ENCODE results near the gene ACADSB.

ACADSB gene

DNA sequence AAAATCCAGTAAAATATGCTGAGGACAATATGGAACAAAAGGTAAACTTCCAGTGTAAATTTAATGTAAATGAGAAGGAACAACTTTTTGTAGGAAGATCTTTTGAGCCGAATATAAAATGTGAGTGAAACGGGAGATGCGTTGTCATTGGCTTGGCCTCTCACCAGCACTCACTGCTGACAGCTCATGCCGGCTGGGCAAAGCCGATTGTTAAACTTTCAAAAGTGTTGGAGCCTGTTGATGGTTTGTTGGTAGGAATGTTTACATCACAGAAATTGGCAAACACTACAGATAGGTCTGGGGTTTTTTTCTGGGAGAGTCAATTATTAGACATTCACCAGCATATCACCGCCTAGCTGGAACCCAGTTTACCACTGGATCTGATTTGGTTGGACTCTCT lies 22.5 kb upstream of the ACADSB start:
- Histone ChIP-seq H3K27me3 (replicated peaks) (no peaks in the 10 kb centered on the region), H3K27ac (no peak overlapping the region), H3K36me3 (replicated peaks) (no peaks in the 10 kb centered on the region), H3K4me3 (ENCODE audit: low read depth, low read length) (no peak overlapping the region)
- in situ Hi-C loops (cut with HindIII; ENCODE audit: low pct_ligation_motif_present, low sequenced_read_pairs): no loop called here
- no peak for TF ChIP-seq CTCF (IDR thresholded peaks at IDR 0.05; ENCODE audit: low read depth, low read length, missing control alignments)
- DNase-seq: no peak

DNA sequence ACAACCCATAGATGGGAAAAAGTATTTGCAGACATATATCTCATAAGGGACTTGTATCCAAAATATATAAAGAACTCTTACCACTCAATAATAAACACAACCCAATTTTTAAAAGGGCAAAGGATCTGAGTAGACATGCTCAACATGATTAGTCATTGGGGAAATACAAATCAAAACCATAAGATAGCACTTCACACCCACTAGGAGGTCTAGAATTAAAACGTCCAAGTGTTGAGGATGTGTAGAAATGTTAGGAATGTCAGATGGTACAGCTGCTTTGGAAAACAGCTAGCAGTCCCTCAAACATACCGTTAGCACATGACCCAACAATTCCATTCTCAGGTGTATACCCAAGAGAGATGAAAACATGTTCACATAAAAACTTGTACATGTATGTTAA lies 20.3 kb upstream of the ACADSB start:
- DNase-seq: no peak
- in situ Hi-C loops (cut with HindIII; ENCODE audit: low pct_ligation_motif_present, low sequenced_read_pairs): no loop called here
- Histone ChIP-seq H3K27ac (no peak overlapping the region), H3K4me3 (ENCODE audit: low read depth, low read length) (no peak overlapping the region), H3K36me3 (replicated peaks) (no peaks in the 10 kb centered on the region), H3K27me3 (replicated peaks) (no peaks in the 10 kb centered on the region)
- TF ChIP-seq CTCF (IDR thresholded peaks at IDR 0.05; ENCODE audit: low read depth, low read length, missing control alignments): no peak

GRCh38 chr10:122990278-122990677 lies 18.5 kb upstream of the ACADSB start:
- in situ Hi-C loops (cut with HindIII; ENCODE audit: low pct_ligation_motif_present, low sequenced_read_pairs): no loop called here
- TF ChIP-seq CTCF (IDR thresholded peaks at IDR 0.05; ENCODE audit: low read depth, low read length, missing control alignments): no peak

DNA sequence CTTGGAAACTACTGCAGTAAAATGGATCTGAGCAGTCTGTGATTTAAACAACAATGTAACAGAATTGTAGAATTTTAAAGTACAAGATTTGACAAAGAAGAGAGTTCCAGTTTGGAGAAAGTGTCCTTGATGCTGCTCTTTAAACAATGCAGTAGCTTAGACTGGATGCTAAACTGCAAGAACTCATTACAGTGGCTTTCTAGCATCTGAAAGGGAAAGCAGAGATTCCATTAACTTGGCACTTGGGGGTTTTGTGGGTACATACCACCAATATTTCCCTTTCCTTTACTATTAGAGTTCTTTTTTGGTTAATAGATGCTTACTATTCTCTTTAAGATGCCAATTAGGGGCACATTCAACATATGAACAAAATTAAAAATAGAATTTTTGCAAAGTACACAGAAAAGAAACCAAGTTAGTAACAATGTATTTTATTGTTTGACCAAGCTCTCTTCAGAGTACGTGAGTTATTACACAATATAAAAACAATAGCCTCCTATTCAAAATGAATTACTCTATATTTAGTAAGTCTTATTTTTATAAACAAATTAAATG lies 16.7 kb upstream of the ACADSB start:
- no peak for DNase-seq
- no peak overlapping the region for H3K4me3 ChIP-seq (ENCODE audit: low read depth, low read length)
- peaks cover 6% of the 10 kb centered on the region for H3K36me3 ChIP-seq (replicated peaks)
- no peaks in the 10 kb centered on the region for H3K27me3 ChIP-seq (replicated peaks)
- in situ Hi-C loops (cut with HindIII; ENCODE audit: low pct_ligation_motif_present, low sequenced_read_pairs): no loop called here
- H3K27ac ChIP-seq: no peak overlapping the region
- TF ChIP-seq CTCF (IDR thresholded peaks at IDR 0.05; ENCODE audit: low read depth, low read length, missing control alignments): no peak

More at GRCh38 chr10:122990278-122990677, 18.5 kb upstream of the ACADSB start:
- no peak overlapping the region for H3K4me3 ChIP-seq (ENCODE audit: low read depth, low read length)
- H3K27ac ChIP-seq: no peak overlapping the region
- DNase-seq: no peak
- H3K27me3 ChIP-seq (replicated peaks): no peaks in the 10 kb centered on the region
- peaks cover 1% of the 10 kb centered on the region for H3K36me3 ChIP-seq (replicated peaks)

DNA sequence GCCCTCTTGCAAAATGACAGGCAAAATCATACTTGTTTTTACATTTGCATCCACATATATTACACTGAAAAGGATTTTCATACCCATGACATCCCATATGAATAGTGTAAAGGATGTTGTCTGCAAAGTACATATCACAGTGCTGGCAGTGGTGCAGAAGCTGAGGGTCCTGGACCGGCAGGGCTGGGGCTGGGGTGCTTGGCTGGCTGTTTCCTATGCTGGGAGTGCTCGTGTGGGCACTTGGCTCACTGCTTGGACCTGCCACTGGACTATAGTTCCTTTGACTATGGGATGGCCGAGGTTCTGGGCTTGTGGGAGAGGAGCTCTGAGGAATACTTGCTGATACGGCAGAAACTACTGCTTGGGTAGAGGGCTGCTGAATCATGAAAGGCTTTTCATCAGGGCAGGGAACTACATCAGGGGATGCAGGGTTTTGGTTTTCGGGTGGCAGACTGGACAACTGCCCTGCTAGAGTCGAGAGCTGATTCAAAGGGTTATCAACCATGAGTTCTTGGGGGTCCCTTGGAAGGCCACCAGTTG lies 14.9 kb upstream of the ACADSB start:
- in situ Hi-C loops (cut with HindIII; ENCODE audit: low pct_ligation_motif_present, low sequenced_read_pairs): no loop called here
- H3K36me3 ChIP-seq (replicated peaks): peaks cover 9% of the 10 kb centered on the region
- DNase-seq: no peak
- H3K27me3 ChIP-seq (replicated peaks): no peaks in the 10 kb centered on the region
- no peak overlapping the region for H3K4me3 ChIP-seq (ENCODE audit: low read depth, low read length)
- no peak for TF ChIP-seq CTCF (IDR thresholded peaks at IDR 0.05; ENCODE audit: low read depth, low read length, missing control alignments)
- H3K27ac ChIP-seq: no peak overlapping the region

DNA sequence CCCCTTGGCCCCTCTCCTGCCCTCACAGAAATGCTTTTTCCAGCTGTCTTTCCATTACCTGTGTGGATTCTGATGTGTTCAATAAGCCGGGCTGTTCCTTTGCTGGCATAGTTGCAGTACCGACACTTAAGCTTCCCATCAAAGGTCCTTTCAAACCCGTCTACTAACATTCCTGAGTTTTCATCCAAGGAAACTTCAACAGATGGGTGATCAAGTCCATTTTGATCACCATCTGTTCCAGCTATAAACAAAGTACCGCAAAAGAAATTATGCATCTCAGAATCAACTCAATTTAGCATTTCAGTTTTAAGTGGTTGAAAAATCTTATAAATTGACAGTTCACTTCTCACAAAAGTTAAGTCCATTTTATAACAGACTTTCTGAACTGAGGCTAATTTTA lies 12.9 kb upstream of the ACADSB start:
- peaks cover 9% of the 10 kb centered on the region for H3K36me3 ChIP-seq (replicated peaks)
- no peak overlapping the region for H3K4me3 ChIP-seq (ENCODE audit: low read depth, low read length)
- no peak for TF ChIP-seq CTCF (IDR thresholded peaks at IDR 0.05; ENCODE audit: low read depth, low read length, missing control alignments)
- in situ Hi-C loops (cut with HindIII; ENCODE audit: low pct_ligation_motif_present, low sequenced_read_pairs): no loop called here
- H3K27ac ChIP-seq: no peak overlapping the region
- no peaks in the 10 kb centered on the region for H3K27me3 ChIP-seq (replicated peaks)
- DNase-seq: no peak

Measured in brain microvascular endothelial cell (primary cell).